Anterior cingulate cortex (tissue), 58 donors: Measurements from ENCODE around the gene SLC9A8.
"Not testable (repeated sequence)": the region's sequence is repeated elsewhere in the genome, so short reads cannot be mapped to it uniquely, and the experiment has no call there.

ENCODE experiments used
- DNase-seq, 58 donors: peaks; one replicate each; lab custom pipeline; 2025; lab: John Stamatoyannopoulos, UW

The SLC9A8 gene

GRCh38 chr20:49890471-49891361 is 78.1 kb downstream of the SLC9A8 start:
- peak in 9 of 58 donors; percentile 15 to 69 (median 28) for DNase-seq

- no peak for DNase-seq
These were observed 79.0 kb downstream of the SLC9A8 start for GRCh38 chr20:49891476-49892110.

- peak in 8 of 58 donors; percentile 14 to 32 (median 20) for DNase-seq
These were observed 79.6 kb downstream of the SLC9A8 start for GRCh38 chr20:49892260-49892659.

- DNase-seq = no peak
These were observed 80.2 kb downstream of the SLC9A8 start for GRCh38 chr20:49892817-49893216.

- peak in 4 of 58 donors; percentile 17 to 43 (median 30) for DNase-seq
These were observed 80.8 kb downstream of the SLC9A8 start for GRCh38 chr20:49893242-49894072.

GRCh38 chr20:49894073-49894470 is 81.4 kb downstream of the SLC9A8 start:
- no peak for DNase-seq

GRCh38 chr20:49895474-49896093 is 83.0 kb downstream of the SLC9A8 start:
- not testable (repeated sequence) for DNase-seq

- DNase-seq = no peak
These were observed 83.6 kb downstream of the SLC9A8 start for GRCh38 chr20:49896204-49896603.

- DNase-seq = no peak
These were observed 87.1 kb downstream of the SLC9A8 start for GRCh38 chr20:49899541-49900383.

- peak in 8 of 58 donors; percentile 20 to 44 (median 27) for DNase-seq
These were observed 89.0 kb downstream of the SLC9A8 start for GRCh38 chr20:49901588-49901987.

GRCh38 chr20:49904440-49905214 is 92.0 kb downstream of the SLC9A8 start:
- no peak for DNase-seq

- DNase-seq = no peak
These were observed 92.9 kb downstream of the SLC9A8 start for GRCh38 chr20:49905415-49906091.

GRCh38 chr20:49906101-49906604 is 93.5 kb downstream of the SLC9A8 start:
- DNase-seq = no peak

GRCh38 chr20:49906615-49907154 is 94.1 kb downstream of the SLC9A8 start:
- DNase-seq = no peak

GRCh38 chr20:49907405-49908257 is 95.0 kb downstream of the SLC9A8 start:
- DNase-seq = no peak

GRCh38 chr20:49908258-49908565 is 95.6 kb downstream of the SLC9A8 start:
- DNase-seq = no peak
